Measurements from ENCODE around the gene UNC50. TPM values are rescaled to one million over a fixed set of nuclear protein-coding genes. Genes with fewer than 3 reads are reported as not detected.

The UNC50 gene
- 10 to 100 TPM; 10.3 to 71.4 (median 41.3) TPM for total RNA-seq
- polyA plus RNA-seq: 10 to 100 TPM; 16.6 to 34.5 (median 20.7) TPM
- long read RNA-seq, donor 1, transcript UNC50-201 (6 exons, 1,143 nt): major isoform, 12 of 13 reads
- long read RNA-seq, donor 1, partial matches to known transcripts: 0 of 13 reads
- long read RNA-seq, donor 1, other reads (novel, unspliced or antisense): 0 of 13 reads
- long read RNA-seq, donor 2, transcript UNC50-201 (6 exons, 1,143 nt): major isoform, 27 of 36 reads
- long read RNA-seq, donor 2, partial matches to known transcripts: 6 of 36 reads
- long read RNA-seq, donor 2, other reads (novel, unspliced or antisense): 0 of 36 reads
- long read RNA-seq, donor 3, transcript UNC50-201 (6 exons, 1,143 nt): major isoform, 15 of 23 reads
- long read RNA-seq, donor 3, partial matches to known transcripts: 6 of 23 reads
- long read RNA-seq, donor 3, other reads (novel, unspliced or antisense): 0 of 23 reads
- long read RNA-seq, donor 4, partial matches to known transcripts: 0 of 2 reads
- long read RNA-seq, donor 4, other reads (novel, unspliced or antisense): 0 of 2 reads
- long read RNA-seq, donor 5, transcript UNC50-201 (6 exons, 1,143 nt): major isoform, 14 of 18 reads
- long read RNA-seq, donor 5, partial matches to known transcripts: 0 of 18 reads
- long read RNA-seq, donor 5, other reads (novel, unspliced or antisense): 0 of 18 reads
- long read RNA-seq, donor 6: 0 reads
- long read RNA-seq, donor 7, transcript UNC50-201 (6 exons, 1,143 nt): major isoform, 26 of 27 reads
- long read RNA-seq, donor 7, partial matches to known transcripts: 0 of 27 reads
- long read RNA-seq, donor 7, other reads (novel, unspliced or antisense): 0 of 27 reads
- long read RNA-seq, donor 8, transcript UNC50-201 (6 exons, 1,143 nt): major isoform, 14 of 16 reads
- long read RNA-seq, donor 8, partial matches to known transcripts: 0 of 16 reads
- long read RNA-seq, donor 8, other reads (novel, unspliced or antisense): 0 of 16 reads
- long read RNA-seq, donor 9, transcript UNC50-201 (6 exons, 1,143 nt): major isoform, 15 of 16 reads
- long read RNA-seq, donor 9, partial matches to known transcripts: 0 of 16 reads
- long read RNA-seq, donor 9, other reads (novel, unspliced or antisense): 0 of 16 reads
- long read RNA-seq, donor 10, partial matches to known transcripts: 0 of 2 reads
- long read RNA-seq, donor 10, other reads (novel, unspliced or antisense): 0 of 2 reads

- Histone ChIP-seq H3K27ac (peak within 1 kb of the TSS; percentile 97 to 99 (median 98)), H3K4me1 (peaks cover 38 to 76% (median 62%) of the 10 kb centered on the region in 4 donors), H3K36me3 (peaks cover 11 to 46% (median 43%) of the 10 kb centered on the region in 4 donors), H3K9me3 (no peaks in the 10 kb centered on the region), H3K4me3 (peak within 1 kb of the TSS; percentile 86 to 99 (median 94)), H3K27me3 (no peaks in the 10 kb centered on the region)
- TF ChIP-seq EP300 (IDR thresholded peaks at IDR 0.05) (no peak), POLR2AphosphoS5 (IDR thresholded peaks at IDR 0.05) (peak; percentile 93 to 99 (median 93)), CTCF (IDR thresholded peaks at IDR 0.05) (peak in 1 of 7 experiments; percentile 11), POLR2A (IDR thresholded peaks at IDR 0.05) (peak in 2 of 4 donors; percentile 22 to 63)
- DNase-seq: peak; percentile 89 to 97
- 0% methylated on average over 38 to 93 of the region's 93 CpGs for WGBS, 5 donors
- intact Hi-C loops (cut with DNase I; ENCODE audit: low total_unique reads): no loop called here
Observed at GRCh38 chr2:98608116-98608961, at the start of gene UNC50, which contains the start of gene COA5. Gene UNC50, plus strand, starts transcription at chr2:98608589. Its CDS starts 1,171 bp downstream, at chr2:98609760. Gene COA5, minus strand, starts transcription at chr2:98608512. Its CDS starts 107 bp downstream, at chr2:98608405.

- no peak for TF ChIP-seq POLR2A (IDR thresholded peaks at IDR 0.05)
- no peak for TF ChIP-seq EP300 (IDR thresholded peaks at IDR 0.05)
- no peak for TF ChIP-seq CTCF (IDR thresholded peaks at IDR 0.05)
- TF ChIP-seq POLR2AphosphoS5 (IDR thresholded peaks at IDR 0.05): no peak
- peak overlapping the region in 4 of 5 donors; percentile 24 to 75 (median 62) for H3K27ac ChIP-seq
- H3K27me3 ChIP-seq: no peaks in the 10 kb centered on the region
- no peak overlapping the region for H3K4me3 ChIP-seq
- peaks cover 0 to 29% (median 13%) of the 10 kb centered on the region in 4 donors for H3K4me1 ChIP-seq
- H3K9me3 ChIP-seq: no peaks in the 10 kb centered on the region
- intact Hi-C loops (cut with DNase I; ENCODE audit: low total_unique reads): no loop called here
- peaks cover 33 to 77% (median 68%) of the 10 kb centered on the region in 4 donors for H3K36me3 ChIP-seq
- WGBS, 5 donors: 71 to 88% (median 84%) methylated on average over 16 of the region's 16 CpGs
- DNase-seq: no peak
Observed at GRCh38 chr2:98558852-98559530, 49.4 kb upstream of the UNC50 start.

GRCh38 chr2:98559581-98559980 lies 48.8 kb upstream of the UNC50 start:
- no peaks in the 10 kb centered on the region for H3K9me3 ChIP-seq
- H3K36me3 ChIP-seq: peaks cover 36 to 77% (median 68%) of the 10 kb centered on the region in 4 donors
- DNase-seq: no peak
- WGBS, 5 donors: 80 to 89% (median 82%) methylated on average over 3 of the region's 3 CpGs
- no peak for TF ChIP-seq POLR2A (IDR thresholded peaks at IDR 0.05)
- intact Hi-C loops (cut with DNase I; ENCODE audit: low total_unique reads): no loop called here
- H3K27ac ChIP-seq: peak overlapping the region in 4 of 5 donors; percentile 24 to 75 (median 62)
- H3K4me1 ChIP-seq: peaks cover 0 to 29% (median 13%) of the 10 kb centered on the region in 4 donors
- H3K27me3 ChIP-seq: no peaks in the 10 kb centered on the region
- H3K4me3 ChIP-seq: no peak overlapping the region

Measured in stomach (tissue), 19 donors.